Dermis blood vessel endothelial cell (primary cell): Measurements from ENCODE around the gene MYH13. TPM values are rescaled to one million over a fixed set of nuclear protein-coding genes. Genes with fewer than 3 reads are reported as not detected.

Experiments used
- DNase-seq: peaks from one replicate; pipeline ENCODE4 v3.0.0; 2010
- total RNA-seq: library from RNA; depleted of rRNA; stranded (reverse); fragments of >200 nt; gene quantifications from 2 replicates; pipeline ENCODE4 v1.2.3, GENCODE V29; 2014

MYH13 gene
- total RNA-seq, result not detected in 2 replicates

- DNase-seq, result no peak
Measured at GRCh38 chr17:10372906-10373305, at the start of gene MYH13. TSS of gene MYH13 (minus strand) at chr17:10373006. CDS start at chr17:10364530, 8,476 bp downstream.

GRCh38 chr17:10421900-10422542 is 49.2 kb upstream of the MYH13 start, which contains the start of gene MYH8:
TSS of gene MYH8 (minus strand) at chr17:10421950. CDS start at chr17:10420227, 1,723 bp downstream.
- no peak for DNase-seq

DNA sequence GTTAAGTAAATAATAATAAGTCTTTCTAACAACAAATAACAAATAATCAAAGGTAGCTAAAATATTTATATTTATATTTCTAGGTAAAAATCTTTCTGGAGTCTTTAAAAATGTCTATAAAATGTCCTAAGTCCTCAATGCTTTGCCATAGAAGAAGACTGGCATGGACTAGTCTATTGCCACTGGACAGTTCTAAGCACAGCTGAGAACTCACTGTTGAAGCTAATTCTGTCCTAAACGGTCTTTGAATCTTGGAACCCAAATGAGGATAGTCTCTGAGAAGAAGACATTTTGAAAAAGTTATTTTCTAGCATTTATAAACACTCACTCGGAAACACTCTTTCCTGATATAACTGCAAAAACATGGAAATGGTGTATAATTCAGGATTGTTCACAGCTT is 48.4 kb upstream of the MYH13 start:
- no peak for DNase-seq

DNA sequence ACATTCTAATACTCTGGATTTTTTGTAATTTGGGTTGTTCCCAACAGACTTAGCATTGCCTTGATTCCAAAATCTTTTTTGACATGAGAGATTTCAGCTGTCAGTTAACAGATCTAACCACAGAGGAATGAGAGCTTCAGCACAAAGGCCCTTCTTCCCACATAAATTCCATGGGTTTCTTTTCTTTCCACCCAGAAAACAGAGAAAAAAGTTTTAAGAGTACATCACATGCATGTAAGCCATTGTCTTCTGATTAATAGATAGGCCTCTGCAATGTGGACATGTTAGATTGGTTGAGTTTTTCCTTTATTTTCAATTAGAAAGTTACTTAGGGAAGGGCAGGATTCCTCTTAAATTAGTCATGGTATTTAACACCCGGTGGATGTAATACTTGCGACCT is 48.0 kb upstream of the MYH13 start:
- DNase-seq, result no peak

DNA sequence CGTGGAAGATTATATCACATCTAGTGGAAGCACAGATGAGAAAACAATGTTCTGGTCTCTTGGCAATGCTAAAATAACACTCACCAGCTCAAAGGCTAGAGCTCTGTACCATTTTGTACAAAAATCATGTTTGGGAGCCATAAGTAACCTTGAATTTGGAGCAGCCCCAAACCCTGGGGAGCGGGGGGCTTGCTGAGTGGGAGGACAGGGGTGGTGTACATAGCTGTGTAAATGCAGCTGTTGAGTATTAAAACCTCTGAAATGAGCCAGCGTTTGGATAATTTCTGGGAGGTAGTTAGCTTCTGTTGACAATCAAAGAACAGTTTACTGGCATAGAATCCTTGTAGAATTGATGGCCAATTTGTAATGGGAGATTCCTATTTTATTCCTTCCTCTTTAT is 44.6 kb upstream of the MYH13 start:
- DNase-seq, result no peak

DNA sequence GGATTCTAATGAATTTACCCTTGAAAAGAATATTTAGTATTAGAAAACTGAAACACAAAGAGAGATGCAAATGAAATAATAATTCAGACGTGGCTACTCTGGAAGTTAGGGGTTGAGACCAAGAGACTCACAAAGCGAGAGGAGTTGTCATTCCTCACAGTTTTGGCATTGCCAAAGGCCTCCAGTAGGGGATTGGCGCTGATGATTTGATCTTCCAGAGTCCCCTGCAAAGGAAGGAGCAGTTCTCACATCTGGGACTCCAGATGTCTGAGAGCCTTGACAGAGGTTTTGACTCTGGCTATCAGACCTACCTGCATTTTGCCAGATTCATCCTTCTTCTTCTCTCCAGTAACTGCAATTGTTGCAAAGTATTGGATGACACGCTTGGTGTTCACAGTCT is 42.4 kb upstream of the MYH13 start:
- no peak for DNase-seq

DNA sequence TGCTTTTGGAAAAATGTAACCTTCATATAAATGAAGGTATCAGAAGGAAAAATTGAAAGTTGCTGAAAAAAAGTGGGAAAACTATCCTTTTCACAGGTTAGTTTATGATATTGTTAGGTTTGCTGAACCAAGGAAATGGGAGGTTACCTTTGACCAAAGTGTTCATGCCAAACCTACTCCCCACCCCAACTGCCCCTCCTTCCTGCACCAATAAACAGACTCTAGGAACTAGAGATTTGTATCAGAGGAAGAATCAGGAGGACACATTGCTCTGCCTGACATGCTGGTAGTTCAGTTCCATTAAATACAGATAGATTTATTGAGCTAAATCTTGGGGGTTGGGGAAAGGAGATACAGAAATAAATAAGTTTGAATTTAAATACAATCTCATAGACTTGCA is 30.8 kb upstream of the MYH13 start:
- DNase-seq, result no peak

DNA sequence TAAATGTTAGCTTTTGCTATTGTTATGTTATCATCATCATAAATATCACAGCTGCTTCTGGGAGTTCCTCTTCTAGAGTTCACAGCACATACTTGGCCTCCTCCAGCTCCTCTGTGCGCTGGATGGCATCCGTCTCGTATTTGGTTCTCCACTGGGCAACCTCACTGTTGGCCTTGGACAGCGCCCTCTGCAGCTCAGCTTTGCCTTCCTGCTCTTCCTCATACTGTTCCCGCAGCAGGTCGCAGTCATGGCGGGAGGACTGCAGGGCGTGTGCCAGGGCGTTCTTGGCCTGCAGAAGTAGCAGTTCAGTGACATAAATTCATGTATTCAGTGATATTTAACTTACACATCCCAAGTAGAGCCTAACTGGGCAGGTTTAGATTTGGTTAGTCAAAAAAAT is 25.5 kb upstream of the MYH13 start:
- no peak for DNase-seq

DNA sequence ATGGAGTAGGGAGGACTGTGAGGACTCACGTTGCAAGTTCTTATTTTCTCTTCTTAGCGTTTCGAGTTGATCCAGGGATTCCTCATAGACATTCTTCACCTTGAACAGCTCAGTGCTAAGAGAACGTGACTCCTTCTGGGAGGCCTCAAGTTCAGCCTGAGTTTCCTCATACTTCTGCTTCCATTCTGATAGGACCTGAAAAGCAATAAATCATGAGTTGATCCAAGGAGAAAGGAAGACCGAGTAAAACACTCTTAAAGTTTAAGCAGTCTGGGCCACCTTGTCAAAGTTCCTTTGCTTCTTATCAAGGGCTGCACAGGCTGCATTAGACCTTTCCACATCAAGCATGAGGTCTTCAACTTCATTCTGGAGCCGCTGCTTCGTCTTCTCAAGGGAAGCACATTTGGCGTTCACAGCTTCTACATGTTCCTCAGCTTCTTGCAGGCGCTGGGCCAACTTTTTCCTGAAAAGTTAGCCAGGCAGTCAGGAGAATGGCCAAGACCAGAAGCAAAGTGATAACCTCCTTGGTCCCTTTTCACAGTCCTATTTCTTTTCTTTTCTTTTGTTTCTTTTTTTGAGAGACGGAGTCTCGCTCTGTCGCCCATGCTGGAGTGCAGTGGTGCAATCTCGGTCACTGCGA is 23.8 kb upstream of the MYH13 start:
- no peak for DNase-seq

- no peak for DNase-seq
Measured at GRCh38 chr17:10394201-10394887, 21.5 kb upstream of the MYH13 start.

GRCh38 chr17:10392880-10393279 is 20.1 kb upstream of the MYH13 start:
- no peak for DNase-seq

- no peak for DNase-seq
Measured at GRCh38 chr17:10385871-10386270, 13.1 kb upstream of the MYH13 start.

GRCh38 chr17:10384175-10384574 is 11.4 kb upstream of the MYH13 start:
- no peak for DNase-seq

DNA sequence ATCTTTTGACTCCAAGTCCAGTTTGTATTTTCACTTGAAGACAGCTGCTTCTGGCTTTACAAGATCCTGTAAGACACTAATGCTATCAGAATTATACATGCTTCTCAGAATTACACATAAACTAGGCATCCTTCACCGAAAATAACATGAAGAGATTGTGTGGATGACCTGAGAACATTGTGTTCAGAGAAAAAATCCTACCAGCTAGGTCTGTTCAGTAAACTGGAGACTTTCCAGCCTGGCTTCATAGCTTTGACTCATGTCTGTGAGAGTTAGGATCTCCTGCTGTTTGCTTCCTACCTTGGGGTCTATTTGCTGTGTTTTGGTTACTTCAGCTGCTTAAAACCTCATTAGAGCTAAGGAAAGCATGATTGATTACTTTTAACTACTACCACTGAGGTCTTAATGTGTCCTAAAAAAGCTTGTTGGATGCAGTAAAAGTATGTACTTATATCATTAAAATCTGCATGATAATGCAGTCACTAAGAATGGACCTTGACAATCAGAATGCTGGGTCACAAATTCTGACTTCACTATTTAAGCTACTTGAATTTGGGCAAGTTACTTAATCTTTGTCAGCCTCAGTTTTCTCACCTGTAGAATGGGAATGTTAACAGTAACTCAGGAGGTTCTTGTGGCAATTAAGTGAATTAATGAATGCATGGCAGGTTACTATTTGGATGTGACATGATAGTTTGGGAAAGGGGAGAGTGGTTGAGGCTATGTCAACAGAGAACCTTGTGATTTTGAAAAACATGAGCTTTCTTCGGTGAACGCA is 8.0 kb upstream of the MYH13 start:
- DNase-seq, result no peak

DNA sequence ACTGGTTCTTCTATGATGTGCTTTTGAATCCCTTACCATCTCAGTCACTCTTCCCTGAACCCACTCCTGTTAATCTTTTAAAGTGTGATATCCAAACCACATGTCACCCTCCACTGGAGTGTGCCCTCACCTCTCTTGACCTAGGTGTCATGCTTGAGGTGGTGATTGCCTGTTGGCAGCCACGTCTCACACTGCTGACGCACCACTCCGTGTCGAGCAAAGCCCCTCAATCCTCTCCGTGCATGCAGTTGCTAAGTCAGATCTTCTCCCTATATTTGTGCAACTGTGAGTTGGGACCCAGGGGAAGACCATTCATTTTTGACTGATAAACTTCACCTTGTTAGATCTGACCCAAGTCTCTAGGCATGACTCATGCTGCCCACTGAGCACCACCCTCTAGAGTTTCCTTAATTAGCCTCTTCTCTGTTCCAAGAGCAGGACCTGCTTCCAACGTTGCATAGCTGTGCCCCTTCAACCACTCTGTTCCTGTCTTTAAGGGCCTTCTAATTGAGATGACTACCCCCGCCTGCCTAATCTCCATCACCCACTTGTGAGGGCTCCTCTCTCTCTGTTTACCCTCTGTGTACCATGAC is 2.7 kb downstream of the MYH13 start:
- DNase-seq, result no peak

- DNase-seq, result no peak
Measured at GRCh38 chr17:10369239-10369638, 3.6 kb downstream of the MYH13 start.

- no peak for DNase-seq
Measured at GRCh38 chr17:10368561-10368960, 4.2 kb downstream of the MYH13 start.

GRCh38 chr17:10360578-10360977 is 12.2 kb downstream of the MYH13 start:
- no peak for DNase-seq

GRCh38 chr17:10357768-10358167 is 15.0 kb downstream of the MYH13 start:
- no peak for DNase-seq

- DNase-seq, result no peak
Measured at GRCh38 chr17:10354651-10355050, 18.2 kb downstream of the MYH13 start.

DNA sequence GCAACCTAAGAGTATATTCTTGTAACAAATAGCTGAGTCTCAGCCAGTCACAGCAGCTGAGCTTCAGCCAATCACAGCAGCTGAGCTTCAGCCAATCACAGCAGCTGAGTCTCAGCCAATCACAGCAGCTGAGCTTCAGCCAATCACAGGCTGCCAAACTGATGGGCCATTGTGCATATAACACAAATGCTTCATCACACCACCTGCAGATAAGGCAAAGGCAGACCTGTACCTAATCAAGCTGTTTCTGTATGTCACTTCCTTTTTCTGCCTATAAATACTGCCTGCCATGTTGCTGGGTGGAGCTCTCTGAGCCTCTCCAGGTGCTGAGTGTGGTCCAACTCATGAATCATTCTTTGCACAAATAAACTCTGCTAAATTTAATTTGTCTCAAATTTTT is 19.9 kb downstream of the MYH13 start:
- no peak for DNase-seq

DNA sequence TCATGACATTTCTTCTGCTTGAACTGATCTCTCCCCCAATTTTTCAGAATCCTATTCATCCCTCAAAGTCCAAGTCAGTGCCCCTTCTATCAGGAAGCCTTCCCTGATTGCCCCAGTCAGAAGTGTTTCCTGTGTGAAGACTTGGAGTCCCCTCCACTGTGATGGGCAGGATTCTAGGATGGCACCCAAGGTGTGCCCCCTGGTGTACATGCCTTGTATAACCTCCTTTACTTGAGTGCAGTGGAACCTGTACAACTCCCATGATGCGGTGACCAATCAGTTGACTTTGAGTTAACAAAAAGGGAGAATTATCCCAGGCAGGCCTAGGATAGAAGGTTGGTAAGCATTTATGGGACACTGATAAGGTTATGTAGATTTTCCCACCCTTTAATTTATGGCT is 23.4 kb downstream of the MYH13 start:
- no peak for DNase-seq

DNA sequence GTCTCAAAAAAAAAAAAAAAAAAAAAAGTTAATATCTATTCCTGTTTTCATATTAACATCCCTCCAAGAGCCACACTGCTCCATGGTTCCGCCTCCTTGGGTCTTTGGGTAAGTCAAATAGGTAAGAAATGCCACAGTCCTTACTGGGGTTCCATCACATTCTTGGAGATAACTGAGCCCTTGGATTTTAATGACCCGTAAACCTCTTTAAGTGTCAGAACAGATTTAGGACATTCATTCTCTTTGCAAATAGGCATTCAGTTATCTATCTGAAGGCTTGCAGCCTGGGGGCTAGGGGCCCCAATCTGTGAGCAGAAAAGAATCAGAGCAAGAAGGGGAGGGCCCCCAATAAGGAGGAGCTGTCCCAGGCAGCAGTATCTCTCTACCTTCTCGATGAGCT is 28.0 kb downstream of the MYH13 start:
- no peak for DNase-seq
